Cardiac fibroblast (primary cell): ENCODE results near the gene ITGA1.
A peak's percentile ranks its signal among the peaks of the same experiment; 100 is the strongest.
"Not testable (repeated sequence)": the region's sequence is repeated elsewhere in the genome, so short reads cannot be mapped to it uniquely, and the experiment has no call there.

Experiments used
- DNase-seq, 2 donors: peaks; one replicate each; pipeline versions ENCODE4 v3.0.0 to v3.0.0-alpha.2; 2010; ENCODE audit warnings: low read depth in 2 of 2
- H3K4me3 ChIP-seq, 2 donors: replicated peaks in 1 of 2; 1 replicate in 1 of 2; 2 replicates in 1 of 2; pipeline ENCODE4 v1.5.1; 2011; ENCODE audit warnings: low read depth in 2 of 2, low read length in 2 of 2, mild to moderate bottlenecking in 2 of 2, moderate library complexity in 1 of 2
- CTCF ChIP-seq: IDR thresholded peaks from one replicate; pipeline ENCODE4 v1.5.1; 2011; ENCODE audit warnings: low read depth, mild to moderate bottlenecking, low read length, inconsistent platforms

The ITGA1 gene

GRCh38 chr5:52864884-52865283 is 77.2 kb downstream of the ITGA1 start:
- no peak for TF ChIP-seq CTCF
- peak; percentile 61 to 82 for DNase-seq
- no peak overlapping the region for H3K4me3 ChIP-seq

GRCh38 chr5:52865991-52866390 is 78.3 kb downstream of the ITGA1 start:
- not testable (repeated sequence) for H3K4me3 ChIP-seq, DNase-seq

- DNase-seq, result peak in 1 of 2 donors; percentile 62
- no peak overlapping the region for H3K4me3 ChIP-seq
- TF ChIP-seq CTCF, result no peak
Measured at GRCh38 chr5:52867809-52868208, 80.1 kb downstream of the ITGA1 start.

GRCh38 chr5:52868417-52868816 is 80.7 kb downstream of the ITGA1 start:
- H3K4me3 ChIP-seq, result no peak overlapping the region
- no peak for TF ChIP-seq CTCF

GRCh38 chr5:52869391-52869790 is 81.7 kb downstream of the ITGA1 start:
- no peak overlapping the region for H3K4me3 ChIP-seq
- no peak for TF ChIP-seq CTCF

More at GRCh38 chr5:52868417-52868816, 80.7 kb downstream of the ITGA1 start:
- no peak for DNase-seq

GRCh38 chr5:52870448-52870847 is 82.7 kb downstream of the ITGA1 start:
- no peak overlapping the region for H3K4me3 ChIP-seq
- peak; percentile 63 to 67 for DNase-seq
- no peak for TF ChIP-seq CTCF

More at GRCh38 chr5:52869391-52869790, 81.7 kb downstream of the ITGA1 start:
- DNase-seq, result no peak

- no peak overlapping the region for H3K4me3 ChIP-seq
- DNase-seq, result peak in 1 of 2 donors; percentile 63
Measured at GRCh38 chr5:52875827-52876226, 88.1 kb downstream of the ITGA1 start.

More at GRCh38 chr5:52875827-52876226, 88.1 kb downstream of the ITGA1 start:
- TF ChIP-seq CTCF, result no peak
